GM11168 (cell line): ENCODE results near the gene PLD2.
"Not testable (repeated sequence)": the region's sequence is repeated elsewhere in the genome, so short reads cannot be mapped to it uniquely, and the experiment has no call there.

Experiments used
- in situ Hi-C: fragments of 300-500 bp; cut with MboI; formaldehyde crosslinking; loops from one replicate; pipeline ENCODE4 v1.12.0; 2022; ENCODE audit warnings: low sequenced_read_pairs; ENCODE audit not compliant: unreplicated experiment

PLD2 gene

GRCh38 chr17:4852567-4853207, 45.7 kb downstream of the PLD2 start:
- in situ Hi-C loops = no loop called here

- in situ Hi-C loops = no loop called here
These were observed 46.3 kb downstream of the PLD2 start for GRCh38 chr17:4853208-4853671.

GRCh38 chr17:4854111-4854681, 47.2 kb downstream of the PLD2 start:
- in situ Hi-C loops = no loop called here

GRCh38 chr17:4856271-4856936, 49.5 kb downstream of the PLD2 start:
- in situ Hi-C loops = no loop called here

- in situ Hi-C loops = no loop called here
These were observed 50.0 kb downstream of the PLD2 start for GRCh38 chr17:4856937-4857314.

GRCh38 chr17:4857347-4857746, 50.4 kb downstream of the PLD2 start:
- in situ Hi-C loops = not testable (repeated sequence)

GRCh38 chr17:4858068-4858881, 51.3 kb downstream of the PLD2 start:
- in situ Hi-C loops = no loop called here

- in situ Hi-C loops = no loop called here
These were observed 51.9 kb downstream of the PLD2 start for GRCh38 chr17:4858882-4859260.

GRCh38 chr17:4859816-4860625, 53.1 kb downstream of the PLD2 start:
- in situ Hi-C loops = no loop called here

GRCh38 chr17:4860651-4861050, 53.7 kb downstream of the PLD2 start:
- in situ Hi-C loops = no loop called here

- in situ Hi-C loops = no loop called here
These were observed 54.1 kb downstream of the PLD2 start for GRCh38 chr17:4861052-4861451.

GRCh38 chr17:4862720-4863119, 55.8 kb downstream of the PLD2 start:
- in situ Hi-C loops = no loop called here

GRCh38 chr17:4863321-4863720, 56.4 kb downstream of the PLD2 start:
- in situ Hi-C loops = no loop called here

- in situ Hi-C loops = not testable (repeated sequence)
These were observed 60.6 kb downstream of the PLD2 start for GRCh38 chr17:4867535-4867934.

- in situ Hi-C loops = not testable (repeated sequence)
These were observed 62.4 kb downstream of the PLD2 start for GRCh38 chr17:4869058-4869998.

- in situ Hi-C loops = no loop called here
These were observed 63.9 kb downstream of the PLD2 start for GRCh38 chr17:4870855-4871254.

- in situ Hi-C loops = no loop called here
These were observed 65.8 kb downstream of the PLD2 start for GRCh38 chr17:4872786-4873185.
